HepG2 (cell line): ENCODE data around the gene HDAC4. TPM values are rescaled to one million over a fixed set of nuclear protein-coding genes. Genes with fewer than 3 reads are reported as not detected.
A peak's percentile ranks its signal among the peaks of the same experiment; 100 is the strongest.

Experiments used
- BRCA1 ChIP-seq: sonication (generic); formaldehyde crosslinking; IDR thresholded peaks from 2 replicates; pipeline ENCODE4 v1.4.0; 2020; ENCODE audit warnings: missing genetic modification reagents
- FOXA3 ChIP-seq: IDR thresholded peaks from 2 replicates; pipeline ENCODE4 v1.6.1; 2016; ENCODE audit warnings: missing genetic modification reagents, missing compliant biosample characterization
- HES4 ChIP-seq: sonication (generic); formaldehyde crosslinking; IDR thresholded peaks from 2 replicates; pipeline ENCODE4 v1.9.0; 2021; ENCODE audit warnings: mild to moderate bottlenecking, missing genetic modification reagents, borderline replicate concordance
- MAFG ChIP-seq: sonication (generic); formaldehyde crosslinking; IDR thresholded peaks from 2 replicates; pipeline ENCODE4 v1.5.1; 2020; ENCODE audit warnings: mild to moderate bottlenecking, missing genetic modification reagents
- RAD21 ChIP-seq: fragments of 450-650 bp; formaldehyde crosslinking; IDR thresholded peaks from 2 replicates; pipeline ENCODE4 v1.5.0; 2020; ENCODE audit warnings: mild to moderate bottlenecking
- RARA ChIP-seq: IDR thresholded peaks from 2 replicates; pipeline ENCODE4 v1.6.1; 2016; ENCODE audit warnings: missing genetic modification reagents, missing compliant biosample characterization
- ZFP36L2 ChIP-seq: sonication (generic); formaldehyde crosslinking; IDR thresholded peaks from 2 replicates; pipeline ENCODE4 v1.4.0; 2020; ENCODE audit warnings: missing genetic modification reagents
- ZFY ChIP-seq: sonication (generic); formaldehyde crosslinking; IDR thresholded peaks from 2 replicates; pipeline ENCODE4 v1.4.0; 2020; ENCODE audit warnings: missing genetic modification reagents
- ZNF441 ChIP-seq: sonication (generic); formaldehyde crosslinking; IDR thresholded peaks from 2 replicates; pipeline ENCODE4 v1.7.0; 2021; ENCODE audit warnings: missing genetic modification reagents, borderline replicate concordance
- ZNF766 ChIP-seq: sonication (generic); formaldehyde crosslinking; IDR thresholded peaks from 2 replicates; pipeline ENCODE4 v1.5.0; 2020; ENCODE audit warnings: missing genetic modification reagents, borderline replicate concordance
- polyA plus RNA-seq, 8 experiments: library from polyadenylated mRNA; depleted of rRNA in 3 of 8; stranded (reverse) in 7 of 8; unstranded in 1 of 8; fragments of >200 nt; fragmentation: Illumina TruSeq in 4 of 8; extraction: Trizol in 4 of 8; gene quantifications; 2 replicates each; pipeline versions ENCODE4 v1.2.1 to v1.2.3, GENCODE V29; 2011 to 2016; ENCODE audit warnings: low read depth in 4 of 8, missing spikeins in 1 of 8, mixed read lengths in 1 of 8; ENCODE audit not compliant: insufficient read depth in 1 of 8
- total RNA-seq, 5 experiments: library from RNA; depleted of rRNA; stranded (reverse); fragments of >200 nt; fragmentation: Illumina TruSeq; extraction: Trizol; gene quantifications; 2 replicates each; pipeline ENCODE4 v1.2.3, GENCODE V29; 2016; ENCODE audit warnings: low read depth in 1 of 5
- TF ChIP-seq, protein P1 (sequence below): sonication (generic); formaldehyde crosslinking; IDR thresholded peaks from 2 replicates; pipeline ENCODE4 v1.5.1; 2020; ENCODE audit warnings: missing genetic modification reagents, mild to moderate bottlenecking, borderline replicate concordance
- TF ChIP-seq, protein P2 (sequence below): sonication (generic); formaldehyde crosslinking; IDR thresholded peaks from 2 replicates; pipeline ENCODE4 v1.4.0; 2020; ENCODE audit warnings: missing genetic modification reagents, borderline replicate concordance
- TF ChIP-seq, protein P3 (sequence below): sonication (generic); formaldehyde crosslinking; IDR thresholded peaks from 2 replicates; pipeline ENCODE4 v1.4.0; 2020; ENCODE audit warnings: missing genetic modification reagents
- TF ChIP-seq, protein P4 (sequence below): sonication (generic); formaldehyde crosslinking; IDR thresholded peaks from 2 replicates; pipeline ENCODE4 v1.4.0; 2020; ENCODE audit warnings: missing genetic modification reagents
- TF ChIP-seq, protein P5 (sequence below): sonication (generic); formaldehyde crosslinking; IDR thresholded peaks from 2 replicates; pipeline ENCODE4 v1.5.1; 2020; ENCODE audit warnings: mild to moderate bottlenecking, missing genetic modification reagents, borderline replicate concordance

Gene HDAC4
- total and polyA plus RNA-seq, 2 of the 13 experiments (the other 11 are each of a cell fraction or from before 2014, with no cell fraction given) = 10.1 to 11.5 TPM

DNA sequence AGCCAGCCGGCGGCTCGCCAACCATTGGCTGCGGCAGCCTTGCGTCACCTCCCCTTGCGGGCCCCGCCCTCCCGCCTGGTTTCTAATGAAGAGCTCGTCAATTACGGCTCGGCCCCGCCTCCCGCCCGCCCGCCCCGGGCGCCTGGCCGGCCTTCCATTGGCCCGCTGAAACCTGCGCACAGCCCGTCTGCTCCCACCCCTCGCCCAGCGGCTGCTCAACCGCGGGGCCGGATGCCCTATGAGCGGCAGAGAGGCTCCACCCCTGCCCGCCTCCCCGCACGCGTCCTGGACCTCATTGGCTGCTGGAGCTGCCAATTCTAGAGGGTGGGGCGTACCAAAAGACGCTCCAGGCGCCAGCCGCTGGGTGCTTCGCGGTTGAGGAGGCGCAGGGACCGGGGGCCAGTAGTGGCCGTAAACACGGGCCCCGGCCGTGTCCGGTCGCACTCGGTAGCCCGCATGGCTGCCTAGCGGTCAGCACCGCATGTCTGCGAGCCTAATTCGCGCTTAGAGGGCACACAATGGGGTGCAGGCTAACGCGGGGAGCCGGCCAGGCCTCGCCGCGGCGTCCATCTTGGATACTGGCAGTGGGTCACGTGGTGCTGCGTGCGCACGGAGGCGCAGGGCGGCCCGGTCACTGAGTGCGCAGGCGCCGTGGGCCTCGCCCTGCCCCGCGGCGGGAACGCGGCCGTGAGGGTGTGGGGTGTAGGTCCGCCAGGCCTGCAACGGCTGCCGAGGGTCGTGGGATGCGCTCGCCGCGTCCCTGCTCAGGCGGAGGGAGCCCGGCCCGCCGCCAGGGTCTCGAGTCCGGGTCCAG, 454 bp upstream of the HDAC4 start (continued):
- TF ChIP-seq, protein P1, sequence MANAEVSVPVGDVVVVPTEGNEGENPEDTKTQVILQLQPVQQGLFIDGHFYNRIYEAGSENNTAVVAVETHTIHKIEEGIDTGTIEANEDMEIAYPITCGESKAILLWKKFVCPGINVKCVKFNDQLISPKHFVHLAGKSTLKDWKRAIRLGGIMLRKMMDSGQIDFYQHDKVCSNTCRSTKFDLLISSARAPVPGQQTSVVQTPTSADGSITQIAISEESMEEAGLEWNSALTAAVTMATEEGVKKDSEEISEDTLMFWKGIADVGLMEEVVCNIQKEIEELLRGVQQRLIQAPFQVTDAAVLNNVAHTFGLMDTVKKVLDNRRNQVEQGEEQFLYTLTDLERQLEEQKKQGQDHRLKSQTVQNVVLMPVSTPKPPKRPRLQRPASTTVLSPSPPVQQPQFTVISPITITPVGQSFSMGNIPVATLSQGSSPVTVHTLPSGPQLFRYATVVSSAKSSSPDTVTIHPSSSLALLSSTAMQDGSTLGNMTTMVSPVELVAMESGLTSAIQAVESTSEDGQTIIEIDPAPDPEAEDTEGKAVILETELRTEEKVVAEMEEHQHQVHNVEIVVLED (CRISPR knock-in tag) = peak; percentile 99
- TF ChIP-seq, protein P2, sequence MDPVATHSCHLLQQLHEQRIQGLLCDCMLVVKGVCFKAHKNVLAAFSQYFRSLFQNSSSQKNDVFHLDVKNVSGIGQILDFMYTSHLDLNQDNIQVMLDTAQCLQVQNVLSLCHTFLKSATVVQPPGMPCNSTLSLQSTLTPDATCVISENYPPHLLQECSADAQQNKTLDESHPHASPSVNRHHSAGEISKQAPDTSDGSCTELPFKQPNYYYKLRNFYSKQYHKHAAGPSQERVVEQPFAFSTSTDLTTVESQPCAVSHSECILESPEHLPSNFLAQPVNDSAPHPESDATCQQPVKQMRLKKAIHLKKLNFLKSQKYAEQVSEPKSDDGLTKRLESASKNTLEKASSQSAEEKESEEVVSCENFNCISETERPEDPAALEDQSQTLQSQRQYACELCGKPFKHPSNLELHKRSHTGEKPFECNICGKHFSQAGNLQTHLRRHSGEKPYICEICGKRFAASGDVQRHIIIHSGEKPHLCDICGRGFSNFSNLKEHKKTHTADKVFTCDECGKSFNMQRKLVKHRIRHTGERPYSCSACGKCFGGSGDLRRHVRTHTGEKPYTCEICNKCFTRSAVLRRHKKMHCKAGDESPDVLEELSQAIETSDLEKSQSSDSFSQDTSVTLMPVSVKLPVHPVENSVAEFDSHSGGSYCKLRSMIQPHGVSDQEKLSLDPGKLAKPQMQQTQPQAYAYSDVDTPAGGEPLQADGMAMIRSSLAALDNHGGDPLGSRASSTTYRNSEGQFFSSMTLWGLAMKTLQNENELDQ (CRISPR knock-in tag) = peak; percentile 88; the same call in 1 of the 2 replicates
- TF ChIP-seq, protein P3, sequence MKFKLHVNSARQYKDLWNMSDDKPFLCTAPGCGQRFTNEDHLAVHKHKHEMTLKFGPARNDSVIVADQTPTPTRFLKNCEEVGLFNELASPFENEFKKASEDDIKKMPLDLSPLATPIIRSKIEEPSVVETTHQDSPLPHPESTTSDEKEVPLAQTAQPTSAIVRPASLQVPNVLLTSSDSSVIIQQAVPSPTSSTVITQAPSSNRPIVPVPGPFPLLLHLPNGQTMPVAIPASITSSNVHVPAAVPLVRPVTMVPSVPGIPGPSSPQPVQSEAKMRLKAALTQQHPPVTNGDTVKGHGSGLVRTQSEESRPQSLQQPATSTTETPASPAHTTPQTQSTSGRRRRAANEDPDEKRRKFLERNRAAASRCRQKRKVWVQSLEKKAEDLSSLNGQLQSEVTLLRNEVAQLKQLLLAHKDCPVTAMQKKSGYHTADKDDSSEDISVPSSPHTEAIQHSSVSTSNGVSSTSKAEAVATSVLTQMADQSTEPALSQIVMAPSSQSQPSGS = peak; percentile 82; the same call in 1 of the 2 replicates
- peak; percentile 70; the same call in 1 of the 2 replicates for TF ChIP-seq FOXA3 (CRISPR knock-in tag)
- TF ChIP-seq, protein P4, sequence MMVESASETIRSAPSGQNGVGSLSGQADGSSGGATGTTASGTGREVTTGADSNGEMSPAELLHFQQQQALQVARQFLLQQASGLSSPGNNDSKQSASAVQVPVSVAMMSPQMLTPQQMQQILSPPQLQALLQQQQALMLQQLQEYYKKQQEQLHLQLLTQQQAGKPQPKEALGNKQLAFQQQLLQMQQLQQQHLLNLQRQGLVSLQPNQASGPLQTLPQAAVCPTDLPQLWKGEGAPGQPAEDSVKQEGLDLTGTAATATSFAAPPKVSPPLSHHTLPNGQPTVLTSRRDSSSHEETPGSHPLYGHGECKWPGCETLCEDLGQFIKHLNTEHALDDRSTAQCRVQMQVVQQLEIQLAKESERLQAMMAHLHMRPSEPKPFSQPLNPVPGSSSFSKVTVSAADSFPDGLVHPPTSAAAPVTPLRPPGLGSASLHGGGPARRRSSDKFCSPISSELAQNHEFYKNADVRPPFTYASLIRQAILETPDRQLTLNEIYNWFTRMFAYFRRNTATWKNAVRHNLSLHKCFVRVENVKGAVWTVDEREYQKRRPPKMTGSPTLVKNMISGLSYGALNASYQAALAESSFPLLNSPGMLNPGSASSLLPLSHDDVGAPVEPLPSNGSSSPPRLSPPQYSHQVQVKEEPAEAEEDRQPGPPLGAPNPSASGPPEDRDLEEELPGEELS (CRISPR knock-in tag) = peak; percentile 76
- TF ChIP-seq BRCA1 (CRISPR knock-in tag) = peak; percentile 79; the same call in 1 of the 2 replicates
- peak; percentile 91 for TF ChIP-seq ZNF441
- TF ChIP-seq ZFP36L2 (CRISPR knock-in tag) = 0 out of 2 replicates have a peak, but pooled peaks have one; percentile 64
- TF ChIP-seq, protein P5, sequence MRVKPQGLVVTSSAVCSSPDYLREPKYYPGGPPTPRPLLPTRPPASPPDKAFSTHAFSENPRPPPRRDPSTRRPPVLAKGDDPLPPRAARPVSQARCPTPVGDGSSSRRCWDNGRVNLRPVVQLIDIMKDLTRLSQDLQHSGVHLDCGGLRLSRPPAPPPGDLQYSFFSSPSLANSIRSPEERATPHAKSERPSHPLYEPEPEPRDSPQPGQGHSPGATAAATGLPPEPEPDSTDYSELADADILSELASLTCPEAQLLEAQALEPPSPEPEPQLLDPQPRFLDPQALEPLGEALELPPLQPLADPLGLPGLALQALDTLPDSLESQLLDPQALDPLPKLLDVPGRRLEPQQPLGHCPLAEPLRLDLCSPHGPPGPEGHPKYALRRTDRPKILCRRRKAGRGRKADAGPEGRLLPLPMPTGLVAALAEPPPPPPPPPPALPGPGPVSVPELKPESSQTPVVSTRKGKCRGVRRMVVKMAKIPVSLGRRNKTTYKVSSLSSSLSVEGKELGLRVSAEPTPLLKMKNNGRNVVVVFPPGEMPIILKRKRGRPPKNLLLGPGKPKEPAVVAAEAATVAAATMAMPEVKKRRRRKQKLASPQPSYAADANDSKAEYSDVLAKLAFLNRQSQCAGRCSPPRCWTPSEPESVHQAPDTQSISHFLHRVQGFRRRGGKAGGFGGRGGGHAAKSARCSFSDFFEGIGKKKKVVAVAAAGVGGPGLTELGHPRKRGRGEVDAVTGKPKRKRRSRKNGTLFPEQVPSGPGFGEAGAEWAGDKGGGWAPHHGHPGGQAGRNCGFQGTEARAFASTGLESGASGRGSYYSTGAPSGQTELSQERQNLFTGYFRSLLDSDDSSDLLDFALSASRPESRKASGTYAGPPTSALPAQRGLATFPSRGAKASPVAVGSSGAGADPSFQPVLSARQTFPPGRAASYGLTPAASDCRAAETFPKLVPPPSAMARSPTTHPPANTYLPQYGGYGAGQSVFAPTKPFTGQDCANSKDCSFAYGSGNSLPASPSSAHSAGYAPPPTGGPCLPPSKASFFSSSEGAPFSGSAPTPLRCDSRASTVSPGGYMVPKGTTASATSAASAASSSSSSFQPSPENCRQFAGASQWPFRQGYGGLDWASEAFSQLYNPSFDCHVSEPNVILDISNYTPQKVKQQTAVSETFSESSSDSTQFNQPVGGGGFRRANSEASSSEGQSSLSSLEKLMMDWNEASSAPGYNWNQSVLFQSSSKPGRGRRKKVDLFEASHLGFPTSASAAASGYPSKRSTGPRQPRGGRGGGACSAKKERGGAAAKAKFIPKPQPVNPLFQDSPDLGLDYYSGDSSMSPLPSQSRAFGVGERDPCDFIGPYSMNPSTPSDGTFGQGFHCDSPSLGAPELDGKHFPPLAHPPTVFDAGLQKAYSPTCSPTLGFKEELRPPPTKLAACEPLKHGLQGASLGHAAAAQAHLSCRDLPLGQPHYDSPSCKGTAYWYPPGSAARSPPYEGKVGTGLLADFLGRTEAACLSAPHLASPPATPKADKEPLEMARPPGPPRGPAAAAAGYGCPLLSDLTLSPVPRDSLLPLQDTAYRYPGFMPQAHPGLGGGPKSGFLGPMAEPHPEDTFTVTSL (CRISPR knock-in tag) = 0 out of 2 replicates have a peak, but pooled peaks have one; percentile 83
- TF ChIP-seq RARA (CRISPR knock-in tag) = peak; percentile 49
- peak; percentile 98 for TF ChIP-seq ZNF766 (CRISPR knock-in tag)
- peak; percentile 87 for TF ChIP-seq RAD21
- TF ChIP-seq MAFG = peak; percentile 77; the same call in 1 of the 2 replicates
- peak; percentile 99 for TF ChIP-seq HES4 (CRISPR knock-in tag)
- peak; percentile 100 for TF ChIP-seq ZFY
